Epithelial cell of proximal tubule (primary cell): ENCODE measurements around the gene TTLL12. TPM values are rescaled to one million over a fixed set of nuclear protein-coding genes. Genes with fewer than 3 reads are reported as not detected.

Experiments
- DNase-seq: peaks from one replicate; pipeline ENCODE4 v3.0.0-alpha.2; 2011; ENCODE audit warnings: low read depth
- H3K4me3 ChIP-seq: 2 replicates; pipeline ENCODE4 v1.5.1; 2011; ENCODE audit warnings: low read depth, mild to moderate bottlenecking, low read length
- total RNA-seq: library from RNA; depleted of rRNA; stranded (reverse); fragments of >200 nt; gene quantifications from 2 replicates; pipeline ENCODE4 v1.2.3, GENCODE V29; 2015
- TF ChIP-seq, protein P1 (sequence below): conservative IDR thresholded peaks from 2 replicates; pipeline ENCODE4 v1.5.1; 2012; ENCODE audit warnings: low read depth, mild to moderate bottlenecking, low read length

Gene TTLL12
- total RNA-seq, 1 donor from 2014 or later: 91.8 TPM

GRCh38 chr22:43136255-43136654 lies 50.7 kb downstream of the TTLL12 start:
- H3K4me3 ChIP-seq: no peak overlapping the region
- no peak for DNase-seq
- TF ChIP-seq, protein P1, sequence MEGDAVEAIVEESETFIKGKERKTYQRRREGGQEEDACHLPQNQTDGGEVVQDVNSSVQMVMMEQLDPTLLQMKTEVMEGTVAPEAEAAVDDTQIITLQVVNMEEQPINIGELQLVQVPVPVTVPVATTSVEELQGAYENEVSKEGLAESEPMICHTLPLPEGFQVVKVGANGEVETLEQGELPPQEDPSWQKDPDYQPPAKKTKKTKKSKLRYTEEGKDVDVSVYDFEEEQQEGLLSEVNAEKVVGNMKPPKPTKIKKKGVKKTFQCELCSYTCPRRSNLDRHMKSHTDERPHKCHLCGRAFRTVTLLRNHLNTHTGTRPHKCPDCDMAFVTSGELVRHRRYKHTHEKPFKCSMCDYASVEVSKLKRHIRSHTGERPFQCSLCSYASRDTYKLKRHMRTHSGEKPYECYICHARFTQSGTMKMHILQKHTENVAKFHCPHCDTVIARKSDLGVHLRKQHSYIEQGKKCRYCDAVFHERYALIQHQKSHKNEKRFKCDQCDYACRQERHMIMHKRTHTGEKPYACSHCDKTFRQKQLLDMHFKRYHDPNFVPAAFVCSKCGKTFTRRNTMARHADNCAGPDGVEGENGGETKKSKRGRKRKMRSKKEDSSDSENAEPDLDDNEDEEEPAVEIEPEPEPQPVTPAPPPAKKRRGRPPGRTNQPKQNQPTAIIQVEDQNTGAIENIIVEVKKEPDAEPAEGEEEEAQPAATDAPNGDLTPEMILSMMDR: peak; percentile 76

- no peak overlapping the region for H3K4me3 ChIP-seq
- DNase-seq: no peak
- TF ChIP-seq, protein P1: no peak
These were observed 51.4 kb downstream of the TTLL12 start for GRCh38 chr22:43135565-43135964.

- TF ChIP-seq, protein P1: no peak
- H3K4me3 ChIP-seq: no peak overlapping the region
- DNase-seq: no peak
These were observed 52.4 kb downstream of the TTLL12 start for GRCh38 chr22:43134553-43134952.

DNA sequence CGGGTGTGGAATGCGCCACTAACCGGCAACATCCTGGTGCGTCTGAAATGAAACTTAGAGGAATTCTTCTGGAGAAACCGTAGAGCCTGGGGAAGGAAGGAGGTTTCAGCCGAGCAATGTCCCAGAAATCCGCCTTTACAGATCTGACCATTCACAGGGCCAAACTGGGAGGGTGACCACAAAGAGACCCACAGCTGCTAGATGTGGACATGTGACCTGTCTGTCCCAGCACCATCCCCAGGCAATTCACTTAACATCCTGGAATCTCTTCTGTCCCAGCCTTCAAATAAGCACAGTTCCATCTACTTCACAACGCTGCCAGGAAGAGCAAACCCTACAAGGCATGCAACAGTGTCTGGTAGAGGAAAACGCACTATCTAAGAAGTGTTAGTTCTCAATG lies 53.5 kb downstream of the TTLL12 start:
- H3K4me3 ChIP-seq: no peak overlapping the region
- TF ChIP-seq, protein P1: no peak
- DNase-seq: no peak

DNA sequence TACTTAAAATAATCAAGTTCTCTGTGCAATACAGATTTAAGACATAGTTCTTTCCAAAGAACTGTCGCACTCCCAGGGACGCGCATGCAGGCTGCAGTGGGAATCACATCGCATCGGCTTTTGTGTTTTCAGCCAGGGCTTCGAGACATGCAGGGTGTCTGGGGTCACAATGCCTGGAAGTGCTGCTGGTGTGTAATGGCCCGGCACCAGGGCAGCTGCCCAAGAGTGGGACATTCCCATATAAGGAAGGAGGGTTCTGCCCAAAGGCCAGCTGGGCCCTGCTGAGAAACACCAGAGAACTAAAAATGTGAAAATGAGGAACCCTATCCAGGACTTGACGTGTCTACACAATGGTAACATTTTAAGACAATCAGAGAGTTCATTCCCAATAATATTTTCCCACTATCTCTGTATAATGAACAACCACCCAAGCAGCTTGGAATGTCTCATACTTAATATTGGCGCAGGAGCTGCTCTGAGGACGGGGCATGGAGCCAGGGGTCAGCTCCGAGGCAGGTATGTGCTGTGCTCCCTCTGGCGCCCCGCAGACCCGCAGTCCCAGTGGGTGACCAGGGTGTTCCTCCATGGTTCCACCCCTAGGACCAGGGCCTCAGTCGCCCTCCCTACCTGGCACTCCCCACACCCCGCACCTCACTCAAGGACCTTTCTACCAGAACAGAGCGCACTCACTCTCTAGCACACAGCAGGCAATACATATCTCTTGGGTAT lies 55.0 kb downstream of the TTLL12 start:
- no peak for DNase-seq
- TF ChIP-seq, protein P1: no peak
- no peak overlapping the region for H3K4me3 ChIP-seq

DNA sequence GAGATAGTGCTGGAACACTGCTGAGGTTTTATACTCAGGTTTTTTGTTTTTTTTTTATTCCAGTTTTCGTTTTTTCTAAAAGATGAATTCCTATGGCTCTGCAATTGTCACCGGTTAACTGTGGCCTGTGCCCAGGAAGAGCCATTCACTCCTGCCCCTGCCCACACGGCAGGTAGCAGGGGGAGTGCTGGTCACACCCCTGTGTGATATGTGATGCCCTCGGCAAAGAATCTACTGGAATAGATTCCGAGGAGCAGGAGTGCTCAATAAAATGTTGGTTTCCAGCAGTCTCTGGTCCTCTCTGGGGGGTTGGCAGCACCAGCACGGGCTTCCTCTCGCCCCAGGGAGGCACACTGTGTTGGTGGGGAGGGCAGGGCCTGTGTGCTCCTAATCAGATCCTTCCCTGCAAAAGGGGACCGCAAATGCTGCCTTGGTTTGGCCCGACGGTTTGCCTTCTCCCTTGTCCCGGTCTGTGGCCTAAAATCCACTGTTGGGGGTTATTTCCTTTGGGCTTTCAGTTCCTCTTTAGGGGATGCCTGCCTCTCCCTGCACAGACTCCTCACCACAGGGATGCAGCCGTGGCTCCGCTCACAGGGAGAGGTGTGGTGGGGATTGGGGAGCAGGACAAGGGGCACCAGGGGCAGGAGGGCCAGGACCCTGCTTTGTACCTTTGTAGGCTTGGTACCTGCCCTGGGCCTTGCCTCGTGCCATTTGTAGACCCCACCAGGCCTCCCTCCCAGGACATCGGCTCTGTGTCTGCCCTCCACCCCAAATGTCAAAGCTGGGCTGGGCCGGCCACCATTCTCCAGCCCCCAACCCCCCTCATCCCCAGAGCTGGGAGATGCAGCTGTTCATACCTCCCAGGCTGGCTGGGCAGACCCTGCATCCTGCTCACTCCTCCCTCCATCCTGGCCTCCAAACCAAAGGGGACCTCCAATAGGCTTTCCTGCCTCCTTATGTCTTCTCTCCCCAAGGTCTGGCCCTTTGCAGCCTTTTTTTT lies 57.2 kb downstream of the TTLL12 start:
- no peak overlapping the region for H3K4me3 ChIP-seq
- TF ChIP-seq, protein P1: no peak
- DNase-seq: no peak
